ENCODE results near the gene FHIT. TPM values are rescaled to one million over a fixed set of nuclear protein-coding genes. Genes with fewer than 3 reads are reported as not detected.

FHIT gene
- total and polyA plus RNA-seq, 2 of the 4 experiments (the other 2 are of a cell fraction), result 0.07 TPM; not detected in 1

- Histone ChIP-seq H2BK5ac (ENCODE audit: low read depth, low read length, poor library complexity, severe bottlenecking) (no peak overlapping the region), H2AFZ (replicated peaks; ENCODE audit: low read length, poor library complexity) (no peak overlapping the region), H2AK5ac (ENCODE audit: low read depth, low read length) (no peak overlapping the region), H3K18ac (ENCODE audit: low read depth, low read length) (no peak overlapping the region), H2AK9ac (replicated peaks; ENCODE audit: low read depth, low read length, poor library complexity) (no peak overlapping the region), H3K4me3 (ENCODE audit: insufficient read depth, low read depth, low read length) (no peak overlapping the region), H4K8ac (ENCODE audit: low read depth in 2 of 2, low read length in 2 of 2) (no peak overlapping the region), H3K14ac (replicated peaks; ENCODE audit: low read depth, low read length) (0 out of 2 replicates have a peak overlapping the region, but pooled peaks have one; percentile 10), H3K9me3 (ENCODE audit: control insufficient read depth, insufficient read depth, low read length) (peaks cover 2% of the 10 kb centered on the region), H4K5ac (ENCODE audit: low read depth, low read length) (no peak overlapping the region; the same call in 1 of the 2 replicates), H3K9me1 (ENCODE audit: insufficient read depth, low read length) (no peaks in the 10 kb centered on the region; the same call in 1 of the 2 replicates), H3K27ac (ENCODE audit: insufficient read depth, low read length) (no peak overlapping the region), H3K36me3 (ENCODE audit: control insufficient read depth, insufficient read depth, low read length) (no peaks in the 10 kb centered on the region), H3K9ac (ENCODE audit: low read depth, low read length) (no peak overlapping the region), H3K79me1 (ENCODE audit: low read depth in 1 of 2, low read length in 2 of 2) (no peaks in the 10 kb centered on the region), H4K91ac (ENCODE audit: insufficient read depth, low read depth, low read length) (no peak overlapping the region), H3K56ac (ENCODE audit: extremely low read depth, insufficient read depth, low read length) (no peak overlapping the region), H4K20me1 (ENCODE audit: insufficient read depth, low read length) (no peaks in the 10 kb centered on the region), H3K4me1 (ENCODE audit: control insufficient read depth, insufficient read depth, low read length) (no peaks in the 10 kb centered on the region; the same call in 1 of the 2 replicates), H2BK20ac (ENCODE audit: low read depth, low read length) (no peak overlapping the region), H3K27me3 (ENCODE audit: control insufficient read depth, insufficient read depth, low read length) (no peaks in the 10 kb centered on the region), H2BK15ac (ENCODE audit: low read depth, low read length) (peak overlapping the region; percentile 40; the same call in 1 of the 3 replicates), H3K23ac (ENCODE audit: low read depth, low read length) (no peak overlapping the region), H3K4ac (ENCODE audit: low read depth, low read length) (no peak overlapping the region), H3K4me2 (ENCODE audit: low read depth, low read length) (no peak overlapping the region), H2BK120ac (ENCODE audit: low read depth, low read length) (no peak overlapping the region)
- CTCF ChIA-PET, result no interaction called here
- in situ Hi-C loops (cut with MboI; ENCODE audit: low sequenced_read_pairs), result loop anchor here (25.0 kb wide), 2 partner anchors 838 to 1188 kb away; no protein-coding TSS in a partner anchor
- no TSS peak for BruUV-seq (replicated peaks)
- WGBS, 2 experiments (ENCODE audit: extremely low coverage in 2 of 2, insufficient read length in 1 of 2), result no CpG with 5 or more reads among the region's 1 CpG
- dilution Hi-C loops (cut with HindIII; ENCODE audit: low sequenced_read_pairs, unreplicated experiment), result no loop called here
- TF ChIP-seq MAZ (IDR thresholded peaks at IDR 0.05; ENCODE audit: borderline replicate concordance, low read depth, low read length) (no peak), CTCF (conservative IDR thresholded peaks at IDR 0.05; ENCODE audit: low read depth, low read length) (no peak), MXI1 (IDR thresholded peaks at IDR 0.05; ENCODE audit: borderline replicate concordance, low read depth, low read length) (no peak), POLR2A (IDR thresholded peaks at IDR 0.05; ENCODE audit: low read depth, low read length) (no peak)
- DNase-seq (no peak), ATAC-seq (ENCODE audit: low read depth) (no peak)
- intact Hi-C loops (cut with micrococcal nuclease), result no loop called here
- POLR2A ChIA-PET (ENCODE audit: unreplicated experiment), result no interaction called here
Observed at GRCh38 chr3:59824876-59825275, 1426.4 kb downstream of the FHIT start.
